SK-N-MC (cell line): ENCODE data around the gene THADA.
A peak's percentile ranks its signal among the peaks of the same experiment; 100 is the strongest.
"Not testable (repeated sequence)": the region's sequence is repeated elsewhere in the genome, so short reads cannot be mapped to it uniquely, and the experiment has no call there.

Experiments
- DNase-seq: peaks from one replicate; pipeline ENCODE4 v3.0.0-alpha.2; 2011; ENCODE audit warnings: low read depth, low spot score
- H3K27ac ChIP-seq: fragments of 200-600 bp; sonication (generic); 2 replicates; pipeline ENCODE4 v1.5.1; 2016; ENCODE audit warnings: mixed run types
- H3K36me3 ChIP-seq: fragments of 200-600 bp; sonication (generic); 2 replicates; pipeline ENCODE4 v1.6.1; 2017; ENCODE audit warnings: antibody characterized with exemption, low read length, mixed read lengths; ENCODE audit not compliant: insufficient read depth
- H3K4me3 ChIP-seq: fragments of 200-600 bp; sonication (generic); 2 replicates; pipeline ENCODE4 v1.5.1; 2016
- H3K9ac ChIP-seq: fragments of 200-600 bp; sonication (generic); 2 replicates; pipeline ENCODE4 v1.8.0; 2017; ENCODE audit warnings: mixed run types, mixed read lengths; ENCODE audit not compliant: insufficient read length
- H3K9me3 ChIP-seq: fragments of 200-600 bp; sonication (generic); 2 replicates; pipeline ENCODE4 v1.6.1; 2017; ENCODE audit warnings: low read depth, mild to moderate bottlenecking, antibody characterized with exemption, low read length, moderate library complexity, mixed read lengths
- EZH2 ChIP-seq: fragments of 200-600 bp; sonication (generic); IDR thresholded peaks from one replicate; pipeline ENCODE4 v1.6.1; 2017; ENCODE audit warnings: antibody characterized with exemption
- FOXP2 ChIP-seq: optimal IDR thresholded peaks from 2 replicates; pipeline ENCODE3; 2011; ENCODE audit warnings: mild to moderate bottlenecking, moderate library complexity; ENCODE audit not compliant: insufficient read depth; ENCODE audit errors: extremely low read length, control extremely low read depth
- POLR2AphosphoS5 ChIP-seq: IDR thresholded peaks from 2 replicates; pipeline ENCODE4 v1.6.1; 2012; ENCODE audit warnings: mild to moderate bottlenecking, low read depth, low read length, borderline replicate concordance

Gene THADA

DNA sequence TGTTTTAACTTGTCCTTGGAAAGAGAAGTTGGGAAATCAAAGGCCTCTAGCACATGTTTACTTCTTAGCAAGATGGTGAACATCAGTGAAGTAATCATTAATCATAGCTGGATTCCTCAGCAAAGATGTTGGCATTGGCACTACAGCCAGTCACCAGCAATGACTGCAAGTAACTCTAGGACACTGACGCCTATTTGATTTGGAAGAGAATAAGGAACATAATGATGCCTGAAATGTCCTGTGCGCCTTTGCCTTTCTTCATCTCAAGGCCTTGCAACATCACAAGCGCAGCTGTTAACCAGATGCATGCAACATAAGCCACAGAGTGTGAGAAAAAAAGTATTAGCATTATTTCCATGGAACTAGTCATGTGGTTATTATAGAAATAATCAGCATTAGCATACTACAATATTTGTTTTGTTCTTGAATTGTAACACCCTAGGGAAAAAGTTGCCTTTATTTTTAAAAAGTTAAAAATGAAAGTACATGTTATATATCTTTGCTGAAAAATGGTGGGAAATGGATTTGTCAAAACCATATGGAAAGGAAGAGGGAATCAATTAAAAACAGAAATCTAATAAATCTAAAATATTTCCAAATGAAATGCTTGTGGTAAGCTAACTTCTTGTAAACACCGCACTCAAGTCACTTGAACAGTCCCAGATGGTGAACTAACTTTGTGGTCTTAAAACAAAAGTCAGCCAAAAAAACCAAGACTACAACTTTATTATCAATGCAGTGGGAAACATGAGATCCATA is 55.6 kb downstream of the THADA start:
- peak; percentile 53; the same call in 1 of the 2 replicates for TF ChIP-seq POLR2AphosphoS5
- TF ChIP-seq EZH2: no peak
- peak; percentile 50 for TF ChIP-seq FOXP2
- peak overlapping the region; percentile 52 for H3K4me3 ChIP-seq
- no peak overlapping the region for H3K9ac ChIP-seq
- H3K36me3 ChIP-seq: peaks cover 9% of the 10 kb centered on the region; the same call in 1 of the 2 replicates
- peak; percentile 62 for DNase-seq
- peak overlapping the region; percentile 75 for H3K27ac ChIP-seq
- H3K9me3 ChIP-seq: no peaks in the 10 kb centered on the region

GRCh38 chr2:43539436-43539835 is 56.4 kb downstream of the THADA start:
- peak overlapping the region; percentile 75; the same call in 1 of the 2 replicates for H3K27ac ChIP-seq
- no peak for DNase-seq
- peaks cover 9% of the 10 kb centered on the region; the same call in 1 of the 2 replicates for H3K36me3 ChIP-seq
- no peak overlapping the region for H3K9ac ChIP-seq
- no peaks in the 10 kb centered on the region for H3K9me3 ChIP-seq
- TF ChIP-seq EZH2 (no peak), FOXP2 (no peak), POLR2AphosphoS5 (no peak)
- H3K4me3 ChIP-seq: no peak overlapping the region

GRCh38 chr2:43538034-43538670 is 57.7 kb downstream of the THADA start:
- peaks cover 9% of the 10 kb centered on the region; the same call in 1 of the 2 replicates for H3K36me3 ChIP-seq
- TF ChIP-seq FOXP2 (no peak), POLR2AphosphoS5 (no peak), EZH2 (no peak)
- DNase-seq: no peak
- H3K9me3 ChIP-seq: no peaks in the 10 kb centered on the region
- no peak overlapping the region for H3K27ac ChIP-seq
- no peak overlapping the region for H3K4me3 ChIP-seq
- no peak overlapping the region for H3K9ac ChIP-seq

DNA sequence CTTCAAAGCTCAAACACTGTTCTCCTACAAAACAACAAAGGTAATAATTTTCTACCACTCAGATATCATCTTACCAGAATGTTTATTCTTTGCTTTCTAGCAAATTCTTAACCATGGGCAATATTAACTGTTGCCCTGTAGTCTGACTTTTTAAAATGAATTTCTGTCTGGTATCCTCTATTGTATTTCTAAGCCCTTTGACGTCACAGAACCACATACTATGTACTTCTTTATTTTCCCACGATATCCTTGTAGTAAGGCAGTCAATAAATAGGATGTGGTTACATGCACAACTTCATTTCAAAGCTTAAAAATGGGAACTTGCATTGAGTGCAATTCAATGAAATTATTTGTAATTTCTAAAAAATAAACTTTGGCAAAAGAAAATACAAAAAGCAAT is 58.7 kb downstream of the THADA start:
- no peak for TF ChIP-seq POLR2AphosphoS5
- TF ChIP-seq FOXP2: no peak
- no peak for TF ChIP-seq EZH2
- H3K9ac ChIP-seq: no peak overlapping the region
- H3K4me3 ChIP-seq: no peak overlapping the region
- DNase-seq: no peak
- H3K27ac ChIP-seq: no peak overlapping the region
- no peaks in the 10 kb centered on the region for H3K9me3 ChIP-seq
- peaks cover 9% of the 10 kb centered on the region; the same call in 1 of the 2 replicates for H3K36me3 ChIP-seq

- no peak overlapping the region for H3K4me3 ChIP-seq
- TF ChIP-seq EZH2 (no peak), FOXP2 (no peak), POLR2AphosphoS5 (no peak)
- no peaks in the 10 kb centered on the region for H3K9me3 ChIP-seq
- no peak overlapping the region for H3K9ac ChIP-seq
- no peak for DNase-seq
- peaks cover 9% of the 10 kb centered on the region; the same call in 1 of the 2 replicates for H3K36me3 ChIP-seq
- H3K27ac ChIP-seq: no peak overlapping the region
Measured at GRCh38 chr2:43534569-43534968, 61.3 kb downstream of the THADA start.

DNA sequence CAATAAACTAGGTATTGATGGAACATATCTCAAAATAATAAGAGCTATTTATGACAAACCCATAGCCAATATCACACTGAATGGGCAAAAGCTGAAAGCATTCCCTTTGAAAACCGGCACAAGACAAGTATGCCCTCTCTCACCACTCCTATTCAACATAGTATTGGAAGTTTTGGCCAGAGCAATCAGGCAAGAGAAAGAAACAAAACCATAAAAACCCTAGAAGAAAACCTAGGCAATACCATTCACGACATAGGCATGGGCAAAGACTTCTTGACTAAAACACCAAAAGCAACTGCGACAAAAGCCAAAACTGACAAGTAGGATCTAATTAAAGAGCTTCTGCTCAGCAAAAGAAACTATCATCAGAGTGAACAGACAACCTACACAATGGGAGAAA is 63.3 kb downstream of the THADA start:
- not testable (repeated sequence) for H3K9me3 ChIP-seq, DNase-seq, H3K27ac ChIP-seq

GRCh38 chr2:43531251-43531650 is 64.6 kb downstream of the THADA start:
- DNase-seq: no peak
- no peak for TF ChIP-seq POLR2AphosphoS5
- no peak for TF ChIP-seq EZH2
- no peak for TF ChIP-seq FOXP2
- Histone ChIP-seq H3K36me3 (peaks cover 2% of the 10 kb centered on the region; the same call in 1 of the 2 replicates), H3K4me3 (no peak overlapping the region), H3K9me3 (no peaks in the 10 kb centered on the region), H3K27ac (no peak overlapping the region), H3K9ac (no peak overlapping the region)

More for the DNA sequence above, 63.3 kb downstream of the THADA start:
- H3K4me3 ChIP-seq, H3K36me3 ChIP-seq, H3K9ac ChIP-seq: not testable (repeated sequence)

DNA sequence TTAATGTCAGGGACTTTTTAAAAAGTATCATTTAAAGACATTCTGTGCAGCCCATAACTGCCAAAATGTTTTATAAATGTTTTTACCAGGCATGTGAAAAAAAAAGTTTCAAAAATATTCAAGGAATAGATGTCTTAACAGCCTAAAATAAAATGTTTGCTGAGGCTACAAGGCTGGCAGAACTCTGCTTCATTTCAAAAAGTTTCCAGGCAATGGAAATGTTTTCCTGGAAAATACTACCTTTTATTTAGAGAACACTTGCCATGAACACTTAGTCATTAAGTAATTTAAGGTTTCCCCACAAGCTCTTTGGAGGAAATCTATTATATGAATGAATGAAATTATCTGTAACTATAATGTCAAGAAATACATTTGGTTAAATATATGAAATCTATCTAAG is 68.8 kb downstream of the THADA start:
- Histone ChIP-seq H3K9me3 (0 out of 2 replicates have a peak, but pooled peaks cover 2% of the 10 kb centered on the region), H3K27ac (no peak overlapping the region), H3K9ac (no peak overlapping the region), H3K4me3 (no peak overlapping the region), H3K36me3 (peaks cover 13% of the 10 kb centered on the region; the same call in 1 of the 2 replicates)
- TF ChIP-seq FOXP2 (no peak), EZH2 (no peak), POLR2AphosphoS5 (no peak)
- no peak for DNase-seq

- Histone ChIP-seq H3K9ac (no peak overlapping the region), H3K36me3 (peaks cover 13% of the 10 kb centered on the region; the same call in 1 of the 2 replicates), H3K27ac (no peak overlapping the region), H3K4me3 (no peak overlapping the region), H3K9me3 (0 out of 2 replicates have a peak, but pooled peaks cover 2% of the 10 kb centered on the region)
- TF ChIP-seq POLR2AphosphoS5 (no peak), EZH2 (no peak), FOXP2 (no peak)
- DNase-seq: no peak
Measured at GRCh38 chr2:43525506-43525905, 70.3 kb downstream of the THADA start.
